GM23248 (cell line): Measurements from ENCODE around the gene PNPLA8.

Experiments used
- EZH2 ChIP-seq: fragments of 200-600 bp; sonication (generic); IDR thresholded peaks from 2 replicates; pipeline ENCODE4 v1.6.1; 2018; ENCODE audit warnings: antibody characterized with exemption, mild to moderate bottlenecking; ENCODE audit not compliant: insufficient read depth, poor library complexity, severe bottlenecking
- EZH2phosphoT487 ChIP-seq: fragments of 200-600 bp; sonication (generic); IDR thresholded peaks from 2 replicates; pipeline ENCODE4 v1.6.1; 2018; ENCODE audit warnings: antibody characterized with exemption, moderate library complexity, mild to moderate bottlenecking, low read depth; ENCODE audit not compliant: insufficient read depth

DNA sequence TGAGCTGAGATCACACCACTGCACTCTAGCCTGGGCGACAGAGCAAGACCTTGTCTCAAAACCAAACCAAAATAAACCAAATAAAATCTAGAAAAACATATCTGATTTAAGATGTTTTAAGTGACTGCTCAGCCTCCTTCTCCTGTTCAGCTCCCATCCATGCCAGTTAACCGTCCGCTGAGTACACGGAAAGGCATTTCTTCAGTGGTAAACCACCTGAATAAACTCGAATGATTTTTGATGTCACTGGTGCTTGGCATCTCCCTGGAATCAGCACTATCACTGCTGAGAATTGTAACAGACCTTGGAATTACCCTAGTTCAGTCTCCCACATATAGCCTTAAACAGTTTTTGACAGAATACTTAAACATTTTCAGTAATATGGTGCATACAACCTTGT, 45.6 kb downstream of the PNPLA8 start:
- TF ChIP-seq EZH2phosphoT487: no peak
- no peak for TF ChIP-seq EZH2
